Left forelimb (tissue), 1 donor: ENCODE measurements around the gene TSPOAP1.

Experiments used
- DNase-seq: peaks from one replicate; pipeline ENCODE4 v3.0.0-alpha.2; 2018; ENCODE audit warnings: low spot score

TSPOAP1 gene

DNA sequence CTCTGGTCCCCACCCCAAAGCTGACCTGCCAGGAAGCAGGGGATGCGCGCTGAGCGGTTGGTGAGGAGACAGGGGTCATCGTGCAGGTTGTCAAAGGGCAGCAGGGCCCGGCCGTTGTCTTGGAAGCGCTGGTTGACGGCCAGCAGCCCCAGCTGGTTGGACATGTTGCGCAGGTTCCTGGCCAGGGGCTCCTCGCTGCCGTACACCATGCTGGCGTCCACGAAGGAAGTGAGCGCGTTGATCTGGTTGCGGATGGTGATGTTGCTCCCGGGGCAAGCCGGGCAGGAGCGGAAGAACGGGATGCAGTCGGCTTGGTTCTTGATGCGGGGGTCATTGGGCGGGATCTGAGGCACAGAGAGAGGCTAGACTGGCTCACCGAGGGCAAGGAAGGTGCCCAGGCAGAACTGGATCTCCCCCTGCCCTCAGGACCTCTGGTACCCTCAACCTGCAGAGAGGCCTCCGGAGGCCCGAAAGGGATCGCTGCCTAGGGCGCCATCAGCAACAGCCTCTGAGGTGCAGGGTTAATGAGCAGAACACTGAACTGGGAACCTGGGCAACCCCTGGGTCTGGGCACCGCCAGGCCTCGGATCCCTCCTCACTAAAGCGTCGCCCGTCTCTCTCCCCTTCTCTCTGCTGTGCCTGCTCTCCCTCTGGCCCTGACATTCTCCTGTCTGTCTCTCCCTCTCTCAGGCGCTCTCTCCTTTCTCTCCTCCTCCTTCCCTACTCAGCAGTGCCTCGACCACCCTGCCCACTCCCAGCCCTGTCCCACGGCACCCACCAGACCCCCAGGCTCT is 50.6 kb downstream of the TSPOAP1 start:
- no peak for DNase-seq

DNA sequence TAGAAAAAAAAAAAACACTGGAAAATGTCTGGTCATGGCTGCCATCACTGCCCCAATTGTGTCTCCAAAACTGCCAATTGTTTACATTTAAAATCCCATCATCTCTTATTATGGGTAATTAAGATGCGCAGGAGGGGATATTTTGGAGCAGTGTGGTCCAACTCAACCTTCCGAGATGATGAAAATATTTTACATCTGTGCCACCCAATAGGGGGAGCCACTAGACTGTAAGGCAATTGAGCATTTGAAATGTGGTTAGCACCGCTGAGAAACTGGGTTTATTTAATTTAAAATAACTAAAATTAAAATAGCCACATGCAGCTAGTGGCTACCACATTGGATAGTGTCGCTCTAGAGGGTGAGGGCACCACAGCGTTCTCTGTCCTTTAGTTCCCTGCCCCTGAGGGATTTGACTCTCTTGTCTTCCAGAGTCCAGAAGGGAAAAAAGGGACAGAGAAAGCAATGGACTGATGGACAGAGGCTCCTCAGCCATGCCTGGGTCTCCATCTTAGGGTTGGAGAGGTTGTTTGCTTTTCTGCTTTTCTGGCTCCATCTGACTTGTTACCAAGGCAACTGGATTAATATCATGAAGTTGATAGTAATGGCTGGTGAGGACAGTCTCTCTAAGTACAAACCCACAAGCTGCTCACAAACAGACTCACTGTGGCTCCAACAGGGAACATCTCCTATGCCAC is 51.3 kb downstream of the TSPOAP1 start:
- DNase-seq: no peak

DNA sequence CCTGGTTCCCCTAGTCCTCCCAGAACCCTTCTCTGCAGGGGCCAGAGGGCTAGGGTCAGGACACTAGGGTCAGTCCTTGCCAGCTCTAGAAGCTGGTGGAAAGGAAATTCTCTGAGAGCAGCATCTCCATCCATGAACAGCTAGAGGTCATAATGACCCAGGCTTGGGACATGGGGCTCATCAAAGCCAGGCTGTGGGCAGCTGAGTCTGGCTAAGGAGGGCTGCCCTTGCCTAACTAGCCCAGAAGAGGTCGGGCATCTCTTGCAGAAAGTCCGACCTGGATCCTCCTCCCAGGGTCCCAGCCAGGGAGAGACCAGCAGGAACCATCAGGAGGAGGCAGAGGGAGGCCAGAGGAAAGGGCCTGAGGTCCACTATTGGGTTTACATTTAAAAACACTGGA is 52.2 kb downstream of the TSPOAP1 start:
- DNase-seq: no peak

DNA sequence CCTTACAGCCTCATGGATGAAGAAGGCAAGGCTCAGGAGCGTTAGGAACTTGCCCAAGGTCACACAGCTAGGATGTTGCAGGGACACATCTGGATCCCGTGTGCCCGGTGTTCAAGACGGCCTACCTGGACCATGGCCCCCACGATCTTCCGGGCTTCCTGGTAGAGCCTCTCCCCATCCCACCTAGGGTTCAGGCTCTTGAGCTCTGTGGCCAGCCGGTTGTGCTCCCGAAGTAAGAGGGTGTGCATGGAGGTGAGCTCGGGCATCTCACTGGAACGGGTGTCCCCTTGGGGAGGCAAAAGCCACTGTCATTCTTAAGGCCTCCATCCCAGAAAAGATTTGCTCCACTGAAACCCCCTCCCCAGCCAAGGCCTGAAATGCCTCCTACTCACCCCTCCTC is 53.2 kb downstream of the TSPOAP1 start:
- DNase-seq: no peak

DNA sequence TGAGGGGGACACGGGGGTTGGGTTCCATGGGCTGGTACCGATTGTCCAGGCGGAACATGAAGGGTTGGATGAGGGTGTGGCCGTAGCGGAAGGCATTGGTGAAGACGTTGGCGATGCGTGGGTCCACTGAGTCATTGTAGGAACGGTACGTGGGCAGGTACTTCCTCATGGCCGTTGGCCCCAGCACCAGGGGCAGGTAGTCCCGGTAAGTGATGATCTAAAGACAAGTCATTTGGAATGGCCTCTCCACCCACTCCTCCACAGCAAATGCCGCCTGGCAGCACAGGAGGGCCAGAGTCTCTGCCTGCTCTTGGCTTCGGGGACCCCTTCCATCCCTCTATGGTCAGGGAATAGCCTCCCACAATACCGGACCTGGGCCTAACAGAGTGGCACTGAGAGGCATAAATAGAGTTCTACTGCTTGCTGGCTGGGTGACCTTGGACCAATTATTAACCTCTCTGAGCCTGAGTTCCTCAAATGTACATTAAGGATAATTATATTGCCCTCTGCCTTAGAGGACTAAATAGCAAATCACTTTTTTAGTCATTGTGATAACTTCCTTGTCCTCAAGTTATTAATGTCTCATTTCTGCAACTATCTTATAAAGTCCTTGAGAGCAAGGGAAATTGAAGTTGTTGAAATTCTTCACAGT is 55.0 kb downstream of the TSPOAP1 start:
- no peak for DNase-seq

DNA sequence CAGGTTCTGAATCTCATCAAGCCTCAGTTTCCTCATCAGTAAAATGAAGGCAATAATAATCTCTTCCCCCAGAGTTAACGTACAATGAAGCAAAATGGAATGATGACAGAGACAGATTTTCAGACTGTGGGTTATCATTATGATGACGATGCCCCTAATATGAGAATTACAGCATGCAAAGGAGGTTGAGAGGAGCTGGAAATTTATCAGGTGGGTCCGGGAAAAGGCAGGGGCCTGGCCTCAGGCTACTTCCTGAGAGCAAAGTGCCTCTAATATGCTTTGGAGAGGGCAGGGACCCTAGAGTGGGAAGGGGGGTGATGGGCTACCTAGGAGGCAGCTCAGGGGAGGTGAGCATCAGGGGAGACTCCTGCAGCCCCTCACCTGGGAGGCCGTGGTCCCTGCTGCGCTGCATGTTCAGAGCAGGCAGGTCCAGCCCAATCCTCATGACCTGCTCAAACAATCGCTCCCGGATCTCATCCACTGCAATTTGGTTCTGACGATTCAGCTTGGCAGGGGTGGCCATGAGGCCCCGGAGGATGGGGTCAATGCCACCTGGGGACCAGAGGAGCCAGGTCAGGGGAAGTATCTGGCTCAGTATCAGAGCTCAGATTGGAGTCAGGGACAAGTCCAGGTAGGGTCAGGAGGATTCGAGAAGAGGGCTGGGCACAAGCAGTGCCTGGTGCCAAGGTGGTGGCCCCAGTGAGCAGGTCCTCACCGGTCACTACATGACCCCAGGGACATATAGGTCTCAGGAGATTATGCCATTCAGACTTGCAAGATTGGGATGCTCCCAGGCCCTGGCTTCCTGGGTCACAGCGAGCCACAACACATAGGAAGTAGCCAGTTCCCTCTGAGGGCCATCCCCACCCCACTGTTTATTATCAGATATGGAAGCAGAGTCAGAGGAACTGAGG is 56.0 kb downstream of the TSPOAP1 start:
- DNase-seq: no peak

DNA sequence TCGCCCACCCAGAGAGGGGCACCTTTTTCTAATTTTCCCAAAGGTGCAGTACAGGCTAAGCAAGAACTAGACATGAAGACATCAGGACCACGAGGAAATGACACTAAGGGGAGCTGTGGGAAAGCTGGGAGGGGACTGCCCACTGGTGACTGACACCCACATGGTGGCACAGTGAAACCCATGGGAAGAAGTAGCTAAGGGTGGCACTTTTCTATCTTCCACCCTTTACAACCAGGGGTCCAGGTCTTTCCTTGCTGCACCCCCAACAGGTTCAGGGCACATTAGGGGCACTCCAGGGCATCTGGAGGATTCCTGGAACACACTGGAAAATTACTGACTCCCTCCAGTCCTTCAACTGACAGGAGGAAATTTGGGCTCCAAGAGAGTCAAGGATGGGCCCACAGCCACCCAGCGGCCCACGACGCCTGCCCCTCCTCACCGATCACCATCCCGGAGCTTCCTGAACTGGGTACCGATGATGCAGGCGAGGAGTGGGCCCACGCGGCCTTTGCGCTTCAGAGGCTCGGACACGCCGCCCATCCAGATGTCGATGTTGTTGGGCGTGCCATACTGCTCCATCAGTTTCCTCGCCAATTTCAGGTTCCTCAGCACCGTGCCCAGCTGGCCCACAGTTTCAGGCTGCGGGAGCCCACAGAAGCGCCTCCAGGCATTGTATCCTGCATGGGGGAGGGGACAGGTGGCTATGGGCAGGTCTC is 57.2 kb downstream of the TSPOAP1 start:
- DNase-seq: no peak

DNA sequence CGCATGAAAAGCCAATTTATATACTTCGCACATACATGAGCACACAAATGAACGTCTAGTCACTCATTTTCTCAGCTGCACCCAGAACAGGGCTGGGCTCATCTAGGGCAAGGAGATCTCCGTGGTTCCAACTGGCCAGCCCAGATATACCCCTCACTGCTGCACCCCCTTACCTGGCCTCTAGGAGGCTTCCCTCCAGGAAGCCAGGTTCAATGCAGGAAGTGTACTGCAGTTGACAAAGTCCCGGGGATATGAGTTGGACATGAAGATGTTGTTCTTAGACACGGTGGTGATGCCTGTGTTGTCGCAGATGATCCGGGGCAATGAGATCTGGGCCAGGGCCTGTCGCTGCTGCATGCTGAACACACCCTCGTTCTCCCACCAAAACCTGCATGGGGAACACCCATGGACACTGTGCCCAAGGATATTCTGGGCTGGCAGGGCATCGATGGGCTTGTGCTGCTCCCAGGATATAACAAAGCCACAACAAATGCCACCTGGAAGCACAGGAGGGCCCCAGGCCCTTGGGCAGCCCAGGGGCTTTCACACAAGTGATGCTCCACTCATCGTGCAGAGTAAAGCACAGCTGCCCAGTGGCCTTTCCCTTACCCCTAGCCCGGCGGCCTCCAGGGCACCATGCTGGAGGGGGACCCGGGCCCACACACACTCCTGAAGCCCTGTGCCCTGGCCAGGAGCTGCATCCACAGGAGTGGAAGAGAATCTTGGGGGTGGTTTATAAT is 57.9 kb downstream of the TSPOAP1 start:
- no peak for DNase-seq

DNA sequence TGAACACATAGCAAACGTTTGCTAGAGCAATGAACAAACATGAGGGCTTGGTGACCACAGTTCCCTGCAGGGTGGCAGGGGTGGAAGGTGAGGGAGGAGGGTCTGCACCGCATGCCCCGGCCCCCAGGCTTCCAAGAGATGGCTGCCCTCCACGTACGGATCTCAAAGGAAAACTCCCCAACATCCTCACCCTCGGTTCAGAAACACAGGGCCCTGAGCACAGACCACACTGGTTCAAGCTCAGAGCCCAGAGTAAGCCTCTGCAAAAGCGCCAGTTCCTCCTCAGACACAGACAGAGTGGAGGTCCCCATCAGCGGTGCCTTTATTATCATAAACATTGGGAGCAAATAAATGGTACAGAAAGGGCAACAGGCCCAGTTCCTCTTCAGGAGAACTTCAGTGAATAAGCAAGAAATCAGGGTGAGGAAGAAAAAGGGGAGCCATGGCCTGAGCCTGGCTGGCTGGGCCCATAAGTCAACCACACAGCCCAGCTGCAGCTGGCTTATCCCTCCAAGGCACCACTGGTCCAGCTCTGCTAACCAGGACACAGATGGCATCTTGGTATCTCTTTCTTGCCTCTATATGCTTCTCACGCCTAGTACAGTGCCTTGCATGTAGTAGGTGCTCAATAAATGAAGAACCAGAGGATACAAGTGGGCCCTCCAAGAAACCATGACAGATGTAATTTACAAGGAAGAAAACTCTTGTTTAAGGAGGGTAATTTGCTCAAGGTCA is 58.9 kb downstream of the TSPOAP1 start:
- DNase-seq: no peak

DNA sequence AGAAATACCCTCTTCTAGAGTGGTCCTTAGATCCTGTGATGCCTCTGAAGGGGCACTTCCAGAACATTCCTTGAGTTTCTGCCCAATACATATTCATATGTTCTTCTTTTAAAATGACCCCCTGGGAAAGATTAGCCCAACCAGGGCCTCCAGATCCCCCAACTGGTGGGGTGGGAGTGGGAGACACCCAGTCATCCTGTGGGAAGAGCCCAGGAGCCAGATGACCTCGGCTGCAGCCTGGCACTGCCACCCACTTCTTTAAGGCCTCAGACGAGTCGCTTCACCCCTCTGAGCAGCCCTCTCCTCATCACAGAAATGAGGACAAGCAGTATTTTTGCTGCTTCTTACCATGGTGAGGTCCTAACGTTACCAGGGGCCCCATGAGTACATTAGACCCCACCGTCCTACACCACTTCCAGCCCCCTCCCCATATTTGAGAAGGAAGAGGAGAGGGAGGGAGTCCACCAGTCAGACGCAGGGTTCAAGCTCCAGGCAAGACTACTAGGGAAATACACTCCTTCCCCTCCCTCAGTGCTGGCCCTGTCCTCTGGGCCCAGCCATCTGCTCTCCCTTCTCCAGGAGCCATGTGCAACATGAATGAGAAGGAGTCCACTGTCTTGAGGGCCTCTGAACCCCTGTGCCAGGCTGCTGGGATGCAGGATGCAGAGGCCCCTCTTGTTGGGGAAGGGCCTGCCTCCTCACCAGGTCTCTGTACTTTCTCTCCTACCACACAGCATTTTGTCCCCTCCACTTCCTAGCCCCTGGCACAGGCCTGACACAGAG is 59.6 kb downstream of the TSPOAP1 start:
- DNase-seq: no peak

DNA sequence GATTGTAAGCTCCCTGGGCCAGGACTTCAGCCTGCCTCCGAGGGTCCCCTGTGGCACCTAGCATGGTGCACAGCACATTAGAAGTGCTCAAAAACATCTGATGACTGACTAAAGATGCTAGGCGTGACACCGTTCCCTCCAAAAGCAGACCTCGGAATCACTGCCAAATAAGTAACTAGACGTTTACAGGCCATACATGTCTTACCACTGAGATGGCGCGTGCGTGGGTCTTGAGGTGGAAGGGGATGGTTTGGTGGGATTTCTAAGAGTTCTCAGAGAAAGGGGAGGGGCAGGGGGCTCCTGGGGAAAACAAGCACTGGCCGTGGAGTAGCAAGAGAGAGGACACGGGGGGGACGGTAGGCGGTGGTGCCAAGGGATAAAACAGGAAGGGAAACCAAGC is 60.3 kb downstream of the TSPOAP1 start:
- DNase-seq: no peak

DNA sequence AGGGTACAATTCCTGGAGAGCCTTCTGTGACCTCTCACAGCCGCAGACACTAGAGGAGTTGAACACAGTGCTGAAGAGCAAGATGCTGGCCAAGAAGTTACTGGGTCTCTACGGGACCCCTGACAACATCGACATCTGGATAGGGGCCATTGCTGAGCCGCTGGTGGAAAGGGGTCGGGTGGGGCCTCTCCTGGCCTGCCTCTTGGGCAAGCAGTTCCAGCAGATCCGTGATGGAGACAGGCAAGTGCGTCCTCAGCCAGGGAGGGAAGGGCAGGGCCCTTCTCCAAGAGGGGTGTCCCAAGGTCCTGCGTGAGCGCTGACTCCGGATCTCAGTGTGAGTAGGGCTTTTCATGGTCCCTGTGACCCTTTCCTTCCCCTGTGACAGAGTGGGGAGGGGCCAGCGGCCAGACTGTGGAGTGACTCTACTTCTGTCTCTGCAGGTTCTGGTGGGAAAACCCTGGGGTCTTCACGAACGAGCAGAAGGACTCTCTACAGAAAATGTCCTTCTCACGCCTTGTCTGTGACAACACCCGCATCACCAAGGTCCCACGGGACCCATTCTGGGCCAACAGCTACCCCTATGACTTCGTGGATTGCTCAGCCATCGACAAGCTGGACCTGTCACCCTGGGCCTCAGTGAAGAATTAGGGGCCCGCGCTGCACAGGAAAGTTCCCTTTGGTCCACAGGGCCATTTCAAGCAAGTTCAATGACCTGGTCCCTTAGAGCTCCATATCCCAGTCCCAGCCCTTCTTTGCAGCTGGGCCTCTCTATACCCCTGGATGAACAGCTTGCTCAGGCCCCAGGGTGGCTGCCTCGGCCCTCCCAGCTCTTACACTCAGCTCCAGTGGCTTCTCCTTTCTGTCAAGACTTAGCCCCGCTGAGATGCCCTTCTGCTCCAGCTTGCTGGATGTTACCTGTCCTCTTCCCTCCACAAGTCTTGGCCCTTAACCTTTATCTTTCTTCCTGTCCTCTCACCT is 61.0 kb downstream of the TSPOAP1 start:
- DNase-seq: no peak

DNA sequence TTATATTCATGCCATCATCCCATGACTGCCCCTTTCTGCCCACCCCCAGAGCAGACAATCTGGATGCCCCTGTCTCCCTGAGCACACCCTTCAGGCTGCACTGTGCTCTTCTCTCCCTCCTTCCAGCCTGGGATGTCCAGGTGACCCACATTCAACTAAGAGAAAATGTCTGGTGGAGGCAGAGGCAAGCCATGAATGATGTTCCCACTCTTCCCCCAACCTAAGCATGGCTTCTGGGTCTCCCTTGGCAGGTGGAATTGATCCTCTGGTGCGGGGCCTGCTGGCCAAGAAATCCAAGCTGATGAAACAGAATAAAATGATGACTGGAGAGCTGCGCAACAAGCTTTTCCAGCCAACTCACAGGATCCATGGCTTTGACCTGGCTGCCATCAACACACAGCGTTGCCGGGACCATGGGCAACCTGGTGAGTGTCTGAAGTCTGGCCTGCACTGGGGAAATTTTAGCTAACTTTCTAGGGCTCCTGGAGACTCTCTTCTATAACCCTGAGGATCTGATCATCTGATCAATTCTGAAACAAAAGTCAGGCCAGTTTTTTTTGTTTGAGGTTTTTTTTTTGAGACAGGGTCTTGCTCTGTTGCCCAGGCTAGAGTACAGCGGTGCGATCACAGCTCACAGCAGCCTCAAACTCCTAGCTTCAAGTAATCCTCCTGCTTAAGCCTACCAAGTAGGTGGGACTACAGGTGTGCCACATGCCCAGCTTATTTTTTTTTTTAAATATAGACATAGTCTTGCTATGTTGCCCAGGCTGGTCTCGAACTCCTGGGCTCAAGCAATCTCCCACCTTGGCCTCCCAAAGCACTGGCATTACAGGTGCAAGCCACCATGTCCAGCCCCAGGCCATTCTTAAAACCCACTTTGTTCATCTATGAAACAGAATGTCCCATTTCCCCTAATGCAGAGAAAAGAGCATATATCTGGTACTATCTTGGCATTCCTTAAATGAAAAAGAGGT is 62.4 kb downstream of the TSPOAP1 start:
- no peak for DNase-seq

DNA sequence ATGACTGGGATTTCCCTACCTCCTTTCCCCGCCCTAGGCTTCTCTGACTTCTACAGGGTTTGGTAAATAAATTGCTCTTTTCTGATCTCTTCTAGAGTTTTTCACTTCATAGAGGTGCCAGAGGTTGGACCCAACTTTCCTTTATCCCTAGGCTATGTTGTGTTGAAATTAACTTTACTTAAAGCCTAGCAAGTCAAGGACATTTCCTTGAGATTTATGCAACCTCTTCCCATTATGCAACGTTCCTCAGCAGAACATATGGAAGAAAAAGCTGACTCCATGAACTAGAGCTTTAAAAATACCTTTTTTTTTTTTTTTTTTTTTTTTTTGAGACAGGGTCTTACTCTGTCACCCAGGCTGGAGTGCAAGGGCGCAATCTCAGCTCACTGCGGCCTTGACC is 63.3 kb downstream of the TSPOAP1 start:
- no peak for DNase-seq

DNA sequence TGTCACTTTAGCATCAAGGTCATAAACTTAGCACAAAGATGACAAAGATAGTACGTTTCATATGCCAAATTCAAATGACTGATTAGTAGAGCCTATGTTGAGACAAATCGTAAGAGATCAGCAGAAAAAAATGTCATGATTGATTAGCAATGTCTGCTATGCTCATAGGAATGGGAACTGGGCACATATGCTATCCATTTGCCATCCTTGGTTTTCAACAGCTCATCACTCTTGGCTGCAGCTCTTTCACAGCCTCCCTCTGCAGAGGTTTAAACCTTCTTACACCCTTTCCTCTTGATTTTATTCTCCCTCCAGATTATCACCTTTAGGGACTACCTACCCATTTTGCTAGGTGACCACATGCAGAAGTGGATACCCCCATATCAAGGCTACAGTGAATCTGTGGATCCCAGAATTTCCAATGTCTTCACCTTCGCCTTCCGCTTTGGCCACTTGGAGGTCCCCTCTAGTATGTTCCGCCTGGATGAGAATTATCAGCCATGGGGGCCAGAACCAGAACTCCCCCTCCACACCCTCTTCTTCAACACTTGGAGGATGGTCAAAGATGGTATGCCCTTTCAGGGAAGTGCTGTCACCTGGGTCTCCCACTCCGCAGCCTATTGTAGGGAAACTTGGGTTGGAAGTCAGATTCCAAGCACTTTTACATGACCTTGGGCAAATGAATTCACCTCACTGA is 64.0 kb downstream of the TSPOAP1 start:
- DNase-seq: no peak

DNA sequence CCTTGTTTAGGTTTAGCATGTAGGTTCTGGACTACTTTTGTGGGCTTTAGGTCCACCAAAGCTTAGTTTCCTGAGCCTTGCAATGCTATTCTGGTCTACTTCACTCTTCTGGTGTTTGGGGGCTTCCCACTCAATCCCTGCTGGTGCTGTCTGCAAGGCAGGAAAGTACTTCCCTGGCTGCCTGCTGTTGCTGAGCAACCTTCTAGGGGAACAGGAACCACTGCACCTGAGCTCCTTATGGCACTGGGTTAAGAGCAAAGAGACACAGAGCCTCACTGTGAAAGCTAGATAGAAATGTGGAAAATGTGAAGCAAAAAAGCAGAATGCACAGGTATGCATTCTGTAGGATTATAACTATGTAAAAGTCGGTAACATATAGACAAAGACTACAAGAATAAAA is 64.8 kb downstream of the TSPOAP1 start:
- no peak for DNase-seq
